22Rv1 (cell line): Measurements from ENCODE around the gene TAF11L10.
A peak's percentile ranks its signal among the peaks of the same experiment; 100 is the strongest.
"Not testable (repeated sequence)": the region's sequence is repeated elsewhere in the genome, so short reads cannot be mapped to it uniquely, and the experiment has no call there.

Experiments used
- H3K27ac ChIP-seq: fragments of 450-650 bp; 2 replicates; pipeline ENCODE4 v1.5.1; 2017
- CTCF ChIP-seq: fragments of 450-650 bp; IDR thresholded peaks from 2 replicates; pipeline ENCODE4 v1.5.1; 2017; ENCODE audit warnings: mild to moderate bottlenecking
- ZFX ChIP-seq: fragments of 450-650 bp; IDR thresholded peaks from 2 replicates; pipeline ENCODE4 v1.6.1; 2017; ENCODE audit warnings: antibody characterized with exemption, borderline replicate concordance

The TAF11L10 gene

GRCh38 chr5:17597728-17598127 lies at the start of gene TAF11L10:
TAF11L10 (minus strand) TSS chr5:17597828.
- H3K27ac ChIP-seq: not testable (repeated sequence)

GRCh38 chr5:17634160-17634559 lies 36.5 kb upstream of the TAF11L10 start, which contains the start of gene TAF11L14:
TAF11L14 (plus strand) TSS chr5:17634460.
- no peak within 1 kb of the TSS for H3K27ac ChIP-seq
- TF ChIP-seq CTCF (no peak), ZFX (no peak)

- not testable (repeated sequence) for H3K27ac ChIP-seq
Observed at GRCh38 chr5:17631788-17632187, 34.2 kb upstream of the TAF11L10 start, which contains the start of gene TAF11L13. TAF11L13 (plus strand) TSS chr5:17632088.

GRCh38 chr5:17625686-17626085 lies 28.1 kb upstream of the TAF11L10 start:
- H3K27ac ChIP-seq: no peak overlapping the region
- TF ChIP-seq CTCF: no peak
- TF ChIP-seq ZFX: no peak

- H3K27ac ChIP-seq: no peak overlapping the region
- TF ChIP-seq CTCF: peak; percentile 70
- no peak for TF ChIP-seq ZFX
Observed at GRCh38 chr5:17620627-17621026, 23.0 kb upstream of the TAF11L10 start.

- TF ChIP-seq ZFX (no peak), CTCF (no peak)
- H3K27ac ChIP-seq: no peak overlapping the region
Observed at GRCh38 chr5:17619354-17619753, 21.7 kb upstream of the TAF11L10 start.

GRCh38 chr5:17614872-17615605 lies 17.4 kb upstream of the TAF11L10 start:
- TF ChIP-seq CTCF (no peak), ZFX (no peak)
- no peak overlapping the region for H3K27ac ChIP-seq

GRCh38 chr5:17610092-17610491 lies 12.5 kb upstream of the TAF11L10 start, which contains the start of gene TAF11L12:
TAF11L12 (plus strand) TSS chr5:17610392.
- not testable (repeated sequence) for H3K27ac ChIP-seq

GRCh38 chr5:17607461-17607860 lies 9.8 kb upstream of the TAF11L10 start:
- not testable (repeated sequence) for H3K27ac ChIP-seq

GRCh38 chr5:17604951-17605350 lies 7.3 kb upstream of the TAF11L10 start:
- no peak for TF ChIP-seq CTCF
- no peak for TF ChIP-seq ZFX
- no peak overlapping the region for H3K27ac ChIP-seq

GRCh38 chr5:17603880-17604279 lies 6.3 kb upstream of the TAF11L10 start, which contains the start of gene TAF11L11:
TAF11L11 (plus strand) TSS chr5:17604183.
- not testable (repeated sequence) for H3K27ac ChIP-seq

GRCh38 chr5:17594255-17594654 lies 3.4 kb downstream of the TAF11L10 start, which contains the start of gene TAF11L9:
TAF11L9 (minus strand) TSS chr5:17594394.
- H3K27ac ChIP-seq: not testable (repeated sequence)

GRCh38 chr5:17590860-17591259 lies 6.8 kb downstream of the TAF11L10 start, which contains the start of gene TAF11L8:
TAF11L8 (minus strand) TSS chr5:17590960.
- H3K27ac ChIP-seq: not testable (repeated sequence)
